Right ventricle myocardium inferior (tissue), 1 donor: Measurements from ENCODE around the gene ALDH3B2. TPM values are rescaled to one million over a fixed set of nuclear protein-coding genes. Genes with fewer than 3 reads are reported as not detected.
A peak's percentile ranks its signal among the peaks of the same experiment; 100 is the strongest.
"Not testable (repeated sequence)": the region's sequence is repeated elsewhere in the genome, so short reads cannot be mapped to it uniquely, and the experiment has no call there.

ENCODE experiments used
- ATAC-seq: fragments of 200-7000 bp; cut with Tn5 transposase; one replicate; pipeline ENCODE4 v1.9.1; 2020; ENCODE audit warnings: mild to moderate bottlenecking, moderate library complexity
- DNase-seq: peaks from one replicate; pipeline ENCODE4 v3.0.0; 2021; ENCODE audit errors: missing footprints
- intact Hi-C: fragments of 100-400 bp; cut with DNase I; formaldehyde crosslinking; loops from one replicate; pipeline ENCODE4 v1.11.0; 2022
- total RNA-seq: library from RNA; stranded (reverse); fragmentation: NEBNext Ultra II Directional; extraction: Animal tissue kit (Norgen Biotek cat#: 25700); gene quantifications from one replicate; pipeline ENCODE4 v1.2.1, GENCODE V29; 2021
- donor health status: DM: no; HTN: yes; CAD: no; lungs with severe emphysema.

The ALDH3B2 gene
- total RNA-seq, 1 donor from 2014 or later, result not detected

GRCh38 chr11:67623795-67624194, 50.6 kb downstream of the ALDH3B2 start:
- DNase-seq, intact Hi-C loops, ATAC-seq: not testable (repeated sequence)

- intact Hi-C loops, ATAC-seq, DNase-seq: not testable (repeated sequence)
These were observed 51.5 kb downstream of the ALDH3B2 start for GRCh38 chr11:67622905-67623304.

GRCh38 chr11:67621928-67622327, 52.5 kb downstream of the ALDH3B2 start:
- DNase-seq, ATAC-seq, intact Hi-C loops: not testable (repeated sequence)

- intact Hi-C loops, ATAC-seq, DNase-seq: not testable (repeated sequence)
These were observed 53.8 kb downstream of the ALDH3B2 start for GRCh38 chr11:67620621-67621020.

- DNase-seq, ATAC-seq, intact Hi-C loops: not testable (repeated sequence)
These were observed 54.5 kb downstream of the ALDH3B2 start for GRCh38 chr11:67619683-67620618.

GRCh38 chr11:67618901-67619659, 55.3 kb downstream of the ALDH3B2 start:
- ATAC-seq, intact Hi-C loops, DNase-seq: not testable (repeated sequence)

- intact Hi-C loops, result no loop called here
- DNase-seq (no peak), ATAC-seq (peak; percentile 21)
These were observed 57.0 kb downstream of the ALDH3B2 start for GRCh38 chr11:67617243-67617953.

- no peak for DNase-seq
- ATAC-seq, result peak; percentile 33
- intact Hi-C loops, result no loop called here
These were observed 57.8 kb downstream of the ALDH3B2 start for GRCh38 chr11:67616431-67617242.

GRCh38 chr11:67615728-67616430, 58.5 kb downstream of the ALDH3B2 start:
- no peak for DNase-seq
- intact Hi-C loops, result no loop called here
- ATAC-seq, result peak; percentile 4

GRCh38 chr11:67614730-67615714, 59.4 kb downstream of the ALDH3B2 start:
- ATAC-seq, result peak; percentile 35
- intact Hi-C loops, result no loop called here
- DNase-seq, result no peak

- ATAC-seq, result peak; percentile 45
- DNase-seq, result no peak
- intact Hi-C loops, result no loop called here
These were observed 60.3 kb downstream of the ALDH3B2 start for GRCh38 chr11:67613960-67614715.

GRCh38 chr11:67613313-67613959, 61.0 kb downstream of the ALDH3B2 start:
- ATAC-seq, result peak; percentile 6
- DNase-seq, result no peak
- intact Hi-C loops, result no loop called here

GRCh38 chr11:67612751-67613150, 61.7 kb downstream of the ALDH3B2 start:
- intact Hi-C loops, result no loop called here
- no peak for ATAC-seq
- no peak for DNase-seq
